Measurements from ENCODE around the gene SPTB.
A peak's percentile ranks its signal among the peaks of the same experiment; 100 is the strongest.

The SPTB gene

DNA sequence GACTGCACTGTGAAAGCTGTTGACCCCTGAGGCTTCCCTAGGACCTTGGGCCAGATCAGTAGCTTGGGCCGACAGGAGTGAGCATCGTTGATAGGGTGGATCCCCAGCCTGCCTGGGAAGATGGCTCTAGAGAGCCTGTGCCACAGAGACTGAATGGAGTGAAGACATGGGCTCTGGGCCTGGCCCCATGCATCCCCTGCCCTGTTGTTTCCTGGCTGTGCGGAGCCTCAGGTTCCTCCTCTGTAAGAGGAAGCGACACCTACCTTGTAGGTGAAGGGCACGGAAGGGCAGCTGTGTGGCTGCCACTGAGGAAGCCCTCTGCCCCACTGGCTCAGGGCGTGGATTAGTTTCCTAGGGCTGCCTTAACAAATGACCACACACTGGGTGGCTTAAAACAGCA, 151.6 kb downstream of the SPTB start:
- Histone ChIP-seq H3K18ac (ENCODE audit: low read depth in 1 of 2, low read length in 2 of 2) (no peak overlapping the region), H3K23ac (ENCODE audit: low read length in 2 of 2) (no peak overlapping the region), H3K4me1 (ENCODE audit: control insufficient read depth, insufficient read depth, low read depth, low read length) (peaks cover 48% of the 10 kb centered on the region), H3K4me2 (ENCODE audit: low read length, poor library complexity, severe bottlenecking) (no peak overlapping the region), H3K14ac (ENCODE audit: low read length in 2 of 2) (no peak overlapping the region), H3K79me1 (replicated peaks; ENCODE audit: low read length, poor library complexity, severe bottlenecking) (peaks cover 38% of the 10 kb centered on the region), H4K91ac (ENCODE audit: low read length) (no peak overlapping the region), H2AK5ac (ENCODE audit: low read length, severe bottlenecking) (peak overlapping the region; percentile 18), H2BK120ac (ENCODE audit: low read depth, low read length) (no peak overlapping the region), H2BK12ac (ENCODE audit: low read length in 2 of 2) (no peak overlapping the region), H4K8ac (ENCODE audit: low read length) (no peak overlapping the region), H3K27ac (ENCODE audit: low read length, poor library complexity, severe bottlenecking) (no peak overlapping the region), H2BK15ac (ENCODE audit: low read depth, poor library complexity, severe bottlenecking) (no peak overlapping the region), H3K4ac (ENCODE audit: low read depth in 1 of 2, low read length in 2 of 2) (no peak overlapping the region), H3K4me3 (ENCODE audit: insufficient read depth in 1 of 2, low read depth in 1 of 2, low read length in 2 of 2) (no peak overlapping the region), H2BK5ac (ENCODE audit: low read depth, low read length, poor library complexity, severe bottlenecking) (no peak overlapping the region), H3K9ac (ENCODE audit: low read length) (no peak overlapping the region), H3K9me3 (ENCODE audit: control insufficient read depth, low read length) (no peaks in the 10 kb centered on the region), H2AFZ (ENCODE audit: low read depth, low read length) (no peak overlapping the region), H3K36me3 (ENCODE audit: control insufficient read depth in 1 of 2, insufficient read depth in 2 of 2, low read depth in 1 of 2, low read length in 2 of 2) (peaks cover 0 to 64% of the 10 kb centered on the region in 2 experiments), H3K27me3 (ENCODE audit: control insufficient read depth in 1 of 2, insufficient read depth in 1 of 2, low read length in 2 of 2) (peaks cover 0 to 11% of the 10 kb centered on the region in 2 experiments)
- DNase-seq: no peak
- WGBS: 94% methylated on average over 6 of the region's 6 CpGs

DNA sequence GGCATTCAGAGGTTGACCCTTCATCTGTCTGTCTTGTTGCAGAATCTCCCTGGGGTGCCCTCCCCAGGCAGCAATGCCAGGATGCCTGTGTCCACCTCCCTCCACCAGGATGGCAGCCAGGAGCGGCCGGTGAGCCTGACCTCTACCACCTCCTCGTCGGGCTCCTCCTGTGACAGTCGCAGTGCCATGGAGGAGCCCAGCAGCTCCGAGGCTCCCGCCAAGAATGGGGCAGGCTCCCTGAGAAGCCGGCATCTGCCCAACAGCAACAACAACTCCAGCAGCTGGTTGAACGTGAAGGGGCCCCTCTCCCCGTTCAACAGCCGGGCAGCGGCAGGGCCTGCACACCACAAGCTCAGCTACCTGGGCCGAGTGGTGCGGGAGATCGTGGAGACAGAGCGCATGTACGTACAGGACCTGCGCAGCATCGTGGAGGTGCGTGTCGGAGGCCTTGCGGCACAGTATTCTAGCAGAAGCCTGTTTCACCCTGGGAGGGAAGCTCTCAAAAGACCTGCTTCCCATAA, 152.1 kb downstream of the SPTB start:
- H3K4me3 ChIP-seq (ENCODE audit: insufficient read depth in 1 of 2, low read depth in 1 of 2, low read length in 2 of 2): no peak overlapping the region
- no peak overlapping the region for H3K18ac ChIP-seq (ENCODE audit: low read depth in 1 of 2, low read length in 2 of 2)
- H3K4me1 ChIP-seq (ENCODE audit: control insufficient read depth, insufficient read depth, low read depth, low read length): peaks cover 49% of the 10 kb centered on the region
- H2AK5ac ChIP-seq (ENCODE audit: low read length, severe bottlenecking): no peak overlapping the region
- H2BK120ac ChIP-seq (ENCODE audit: low read depth, low read length): no peak overlapping the region
- H3K4me2 ChIP-seq (ENCODE audit: low read length, poor library complexity, severe bottlenecking): no peak overlapping the region
- no peak overlapping the region for H2AFZ ChIP-seq (ENCODE audit: low read depth, low read length)
- H3K4ac ChIP-seq (ENCODE audit: low read depth in 1 of 2, low read length in 2 of 2): no peak overlapping the region
- H2BK15ac ChIP-seq (ENCODE audit: low read depth, poor library complexity, severe bottlenecking): no peak overlapping the region
- H3K27ac ChIP-seq (ENCODE audit: low read length, poor library complexity, severe bottlenecking): peak overlapping the region; percentile 8
- H3K27me3 ChIP-seq (ENCODE audit: control insufficient read depth in 1 of 2, insufficient read depth in 1 of 2, low read length in 2 of 2): peaks cover 0 to 13% of the 10 kb centered on the region in 2 experiments
- 97% methylated on average over 22 of the region's 22 CpGs for WGBS
- H4K91ac ChIP-seq (ENCODE audit: low read length): no peak overlapping the region
- no peaks in the 10 kb centered on the region for H3K9me3 ChIP-seq (ENCODE audit: control insufficient read depth, low read length)
- no peak overlapping the region for H3K9ac ChIP-seq (ENCODE audit: low read length)
- H3K79me1 ChIP-seq (replicated peaks; ENCODE audit: low read length, poor library complexity, severe bottlenecking): peaks cover 35% of the 10 kb centered on the region
- H3K36me3 ChIP-seq (ENCODE audit: control insufficient read depth in 1 of 2, insufficient read depth in 2 of 2, low read depth in 1 of 2, low read length in 2 of 2): peaks cover 0 to 62% of the 10 kb centered on the region in 2 experiments
- no peak overlapping the region for H3K23ac ChIP-seq (ENCODE audit: low read length in 2 of 2)
- peak overlapping the region in 1 of 2 experiments; percentile 21 for H2BK12ac ChIP-seq (ENCODE audit: low read length in 2 of 2)
- H4K8ac ChIP-seq (ENCODE audit: low read length): no peak overlapping the region
- DNase-seq: no peak
- no peak overlapping the region for H3K14ac ChIP-seq (ENCODE audit: low read length in 2 of 2)
- no peak overlapping the region for H2BK5ac ChIP-seq (ENCODE audit: low read depth, low read length, poor library complexity, severe bottlenecking)

DNA sequence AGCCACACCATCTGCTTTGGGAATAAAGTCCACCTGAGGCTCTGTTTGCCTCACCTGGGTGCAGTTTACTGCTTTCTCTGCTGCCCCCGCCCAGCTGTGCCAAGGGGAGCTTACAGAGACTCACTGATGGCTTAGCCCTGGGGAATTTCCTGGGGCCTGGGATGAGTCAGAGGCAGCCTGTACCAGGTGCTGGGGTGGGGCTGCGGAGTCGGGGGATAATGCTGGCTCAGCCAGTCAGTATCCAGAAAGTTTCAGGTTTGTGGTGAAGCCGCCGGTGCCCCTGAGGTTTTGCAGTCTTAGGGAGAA, 153.2 kb downstream of the SPTB start:
- peaks cover 27% of the 10 kb centered on the region for H3K79me1 ChIP-seq (replicated peaks; ENCODE audit: low read length, poor library complexity, severe bottlenecking)
- peak overlapping the region; percentile 15 for H2BK15ac ChIP-seq (ENCODE audit: low read depth, poor library complexity, severe bottlenecking)
- no peak overlapping the region for H3K4ac ChIP-seq (ENCODE audit: low read depth in 1 of 2, low read length in 2 of 2)
- H3K27me3 ChIP-seq (ENCODE audit: control insufficient read depth in 1 of 2, insufficient read depth in 1 of 2, low read length in 2 of 2): peaks cover 0 to 16% of the 10 kb centered on the region in 2 experiments
- peaks cover 0 to 55% of the 10 kb centered on the region in 2 experiments for H3K36me3 ChIP-seq (ENCODE audit: control insufficient read depth in 1 of 2, insufficient read depth in 2 of 2, low read depth in 1 of 2, low read length in 2 of 2)
- H3K18ac ChIP-seq (ENCODE audit: low read depth in 1 of 2, low read length in 2 of 2): no peak overlapping the region
- H2BK120ac ChIP-seq (ENCODE audit: low read depth, low read length): no peak overlapping the region
- DNase-seq: peak; percentile 63
- H2BK12ac ChIP-seq (ENCODE audit: low read length in 2 of 2): peak overlapping the region in 1 of 2 experiments; percentile 23
- H3K27ac ChIP-seq (ENCODE audit: low read length, poor library complexity, severe bottlenecking): peak overlapping the region; percentile 72
- no peak overlapping the region for H3K23ac ChIP-seq (ENCODE audit: low read length in 2 of 2)
- H2AK5ac ChIP-seq (ENCODE audit: low read length, severe bottlenecking): peak overlapping the region; percentile 37
- H2BK5ac ChIP-seq (ENCODE audit: low read depth, low read length, poor library complexity, severe bottlenecking): no peak overlapping the region
- H4K8ac ChIP-seq (ENCODE audit: low read length): no peak overlapping the region
- H3K9me3 ChIP-seq (ENCODE audit: control insufficient read depth, low read length): no peaks in the 10 kb centered on the region
- no peak overlapping the region for H3K14ac ChIP-seq (ENCODE audit: low read length in 2 of 2)
- no peak overlapping the region for H2AFZ ChIP-seq (ENCODE audit: low read depth, low read length)
- 44% methylated on average over 5 of the region's 5 CpGs for WGBS
- H3K4me1 ChIP-seq (ENCODE audit: control insufficient read depth, insufficient read depth, low read depth, low read length): peaks cover 57% of the 10 kb centered on the region
- no peak overlapping the region for H4K91ac ChIP-seq (ENCODE audit: low read length)
- peak overlapping the region; percentile 18 for H3K4me2 ChIP-seq (ENCODE audit: low read length, poor library complexity, severe bottlenecking)
- H3K4me3 ChIP-seq (ENCODE audit: insufficient read depth in 1 of 2, low read depth in 1 of 2, low read length in 2 of 2): no peak overlapping the region
- H3K9ac ChIP-seq (ENCODE audit: low read length): no peak overlapping the region

GRCh38 chr14:64725879-64726584, 153.7 kb downstream of the SPTB start:
- Histone ChIP-seq H3K4me2 (ENCODE audit: low read length, poor library complexity, severe bottlenecking) (peak overlapping the region; percentile 18), H3K27me3 (ENCODE audit: control insufficient read depth in 1 of 2, insufficient read depth in 1 of 2, low read length in 2 of 2) (peaks cover 0 to 16% of the 10 kb centered on the region in 2 experiments), H2BK15ac (ENCODE audit: low read depth, poor library complexity, severe bottlenecking) (peak overlapping the region; percentile 17), H3K4me3 (ENCODE audit: insufficient read depth in 1 of 2, low read depth in 1 of 2, low read length in 2 of 2) (no peak overlapping the region), H2AK5ac (ENCODE audit: low read length, severe bottlenecking) (peak overlapping the region; percentile 49), H3K9me3 (ENCODE audit: control insufficient read depth, low read length) (no peaks in the 10 kb centered on the region), H3K23ac (ENCODE audit: low read length in 2 of 2) (no peak overlapping the region), H3K18ac (ENCODE audit: low read depth in 1 of 2, low read length in 2 of 2) (no peak overlapping the region), H3K14ac (ENCODE audit: low read length in 2 of 2) (no peak overlapping the region), H2BK5ac (ENCODE audit: low read depth, low read length, poor library complexity, severe bottlenecking) (no peak overlapping the region), H3K79me1 (replicated peaks; ENCODE audit: low read length, poor library complexity, severe bottlenecking) (peaks cover 26% of the 10 kb centered on the region), H3K4ac (ENCODE audit: low read depth in 1 of 2, low read length in 2 of 2) (no peak overlapping the region), H3K27ac (ENCODE audit: low read length, poor library complexity, severe bottlenecking) (peak overlapping the region; percentile 72), H3K9ac (ENCODE audit: low read length) (no peak overlapping the region), H4K91ac (ENCODE audit: low read length) (no peak overlapping the region), H2BK120ac (ENCODE audit: low read depth, low read length) (no peak overlapping the region), H3K36me3 (ENCODE audit: control insufficient read depth in 1 of 2, insufficient read depth in 2 of 2, low read depth in 1 of 2, low read length in 2 of 2) (peaks cover 0 to 50% of the 10 kb centered on the region in 2 experiments), H4K8ac (ENCODE audit: low read length) (no peak overlapping the region), H2BK12ac (ENCODE audit: low read length in 2 of 2) (peak overlapping the region in 1 of 2 experiments; percentile 23), H2AFZ (ENCODE audit: low read depth, low read length) (no peak overlapping the region), H3K4me1 (ENCODE audit: control insufficient read depth, insufficient read depth, low read depth, low read length) (peaks cover 62% of the 10 kb centered on the region)
- 93% methylated on average over 6 of the region's 6 CpGs for WGBS
- DNase-seq: no peak
